GM19324 (cell line): ENCODE data around the gene N4BP2.
A peak's percentile ranks its signal among the peaks of the same experiment; 100 is the strongest.

ENCODE experiments used
- ATAC-seq: cut with Tn5 transposase; IDR thresholded peaks from one replicate; pipeline ENCODE4 v1.9.1; 2021; ENCODE audit warnings: mild to moderate bottlenecking, moderate library complexity; ENCODE audit not compliant: unreplicated experiment, low FRiP score

N4BP2 gene

DNA sequence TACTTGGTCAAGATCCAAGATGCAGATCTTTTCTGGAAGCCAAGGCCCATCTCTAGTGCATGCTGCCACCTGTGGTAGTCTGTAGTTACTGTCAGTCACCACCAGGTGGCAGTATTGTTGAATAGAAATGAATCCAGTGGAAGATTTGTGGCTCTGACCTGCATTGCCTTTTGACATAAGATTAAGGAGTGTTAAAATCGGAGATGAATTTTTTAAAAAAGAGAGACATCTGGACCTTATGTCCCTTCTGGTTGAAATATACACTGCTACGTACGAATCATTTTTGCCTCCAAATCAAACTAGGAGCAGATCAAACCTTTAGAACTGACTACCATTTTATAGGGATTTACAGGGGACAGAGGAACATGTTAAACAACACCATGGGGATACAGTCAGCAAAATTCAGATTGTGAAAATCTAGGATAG, 93.3 kb downstream of the N4BP2 start:
- ATAC-seq = peak; percentile 51

GRCh38 chr4:40150932-40151331, 94.3 kb downstream of the N4BP2 start:
- no peak for ATAC-seq

DNA sequence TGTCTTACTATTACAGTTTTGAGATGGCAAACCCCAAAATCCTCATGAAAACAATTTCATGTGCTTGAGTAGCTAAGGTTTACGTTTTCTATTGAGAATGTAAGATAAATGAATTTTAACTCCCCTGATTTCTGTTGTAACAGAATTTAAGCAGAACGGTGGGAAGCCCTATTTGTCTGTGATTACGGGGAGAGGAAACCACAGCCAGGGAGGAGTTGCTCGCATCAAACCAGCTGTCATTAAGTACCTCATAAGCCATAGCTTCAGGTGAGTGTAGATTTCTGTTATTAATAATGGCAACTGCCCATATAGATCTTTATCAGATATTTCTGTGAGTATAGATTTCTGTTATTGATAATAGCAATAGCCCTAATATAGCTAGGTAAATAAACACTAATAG, 96.0 kb downstream of the N4BP2 start:
- no peak for ATAC-seq

- ATAC-seq = no peak
These were observed 100.8 kb downstream of the N4BP2 start for GRCh38 chr4:40157436-40157835.

- no peak for ATAC-seq
These were observed 103.6 kb downstream of the N4BP2 start for GRCh38 chr4:40160258-40160657.

DNA sequence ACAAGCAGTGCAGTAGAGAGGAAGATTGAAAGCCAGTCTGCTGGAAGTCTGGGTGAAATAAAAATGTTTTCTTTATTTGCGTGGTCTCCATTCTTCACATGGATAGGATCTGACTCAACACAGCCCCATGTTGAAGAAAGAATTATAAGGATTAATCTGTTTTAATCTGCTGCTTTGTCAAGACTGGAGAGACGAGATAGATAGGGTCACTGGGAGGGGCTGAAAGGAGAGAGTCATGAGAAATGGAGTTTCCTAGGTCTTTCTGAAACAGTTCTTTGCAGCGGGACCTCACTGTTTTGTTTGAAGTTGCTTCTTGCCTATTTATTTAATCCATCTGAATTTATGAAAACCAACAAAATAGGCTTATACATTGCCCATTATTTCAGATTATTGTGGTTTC, 107.8 kb downstream of the N4BP2 start:
- no peak for ATAC-seq

DNA sequence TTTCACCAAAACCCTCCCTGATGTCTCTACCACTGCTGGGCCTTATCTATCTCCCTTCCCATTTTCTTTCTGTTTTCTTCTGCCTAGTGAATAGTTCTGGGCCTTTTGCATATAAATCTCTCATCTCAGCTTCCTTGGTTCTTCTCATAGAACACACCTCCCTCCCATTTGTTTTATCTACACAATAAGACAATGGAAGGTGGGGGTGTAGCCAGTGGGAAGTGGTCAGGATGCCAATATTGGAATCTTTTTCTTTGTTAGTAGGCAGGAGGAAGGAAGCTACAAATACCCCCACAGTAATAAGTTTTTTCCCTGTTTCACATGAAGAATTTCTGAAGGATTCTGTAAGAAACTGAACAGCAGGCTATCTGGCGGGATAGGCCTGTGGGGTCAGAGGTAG, 109.3 kb downstream of the N4BP2 start:
- ATAC-seq = no peak

GRCh38 chr4:40168070-40168469, 111.4 kb downstream of the N4BP2 start:
- ATAC-seq = no peak

DNA sequence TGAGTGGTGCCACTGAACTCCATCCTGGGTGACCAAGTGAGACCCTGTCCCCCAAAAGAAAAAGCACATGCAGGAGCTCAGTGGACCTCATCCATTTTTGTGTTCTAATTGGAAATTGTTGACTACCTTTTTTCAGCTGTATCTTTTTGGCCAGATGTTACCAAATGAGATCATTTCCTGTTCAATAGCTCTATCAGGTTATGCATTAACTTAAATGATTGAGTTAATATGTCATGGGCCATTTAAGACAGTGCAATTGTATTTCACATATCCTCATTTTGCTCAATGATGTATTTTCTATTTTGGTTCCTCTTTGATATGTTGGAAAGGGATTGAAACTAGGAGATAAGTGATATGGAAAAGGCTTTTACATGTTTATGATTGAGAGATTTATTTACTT, 113.9 kb downstream of the N4BP2 start:
- ATAC-seq = no peak

GRCh38 chr4:40173470-40173875, 116.8 kb downstream of the N4BP2 start:
- ATAC-seq = peak; percentile 74

DNA sequence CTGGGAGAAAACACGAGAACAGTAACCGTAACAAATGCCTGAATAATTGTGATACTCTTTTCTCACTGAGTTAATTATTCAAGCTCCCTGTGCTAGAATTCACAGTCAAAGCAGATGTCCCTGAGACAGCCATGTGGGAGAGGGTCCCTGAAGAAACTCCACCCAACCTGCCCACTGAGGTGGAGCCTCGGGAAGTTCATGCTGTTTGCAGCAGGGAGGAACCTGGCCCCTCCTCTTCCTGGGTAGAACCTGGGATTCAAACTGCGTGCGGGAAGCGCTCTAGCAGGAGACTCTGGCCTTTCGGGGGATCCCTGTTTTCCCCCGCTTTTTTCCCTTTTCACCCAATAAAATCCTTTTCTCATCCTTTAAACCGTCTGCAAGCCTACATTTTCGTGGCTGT, 120.0 kb downstream of the N4BP2 start:
- ATAC-seq = no peak

DNA sequence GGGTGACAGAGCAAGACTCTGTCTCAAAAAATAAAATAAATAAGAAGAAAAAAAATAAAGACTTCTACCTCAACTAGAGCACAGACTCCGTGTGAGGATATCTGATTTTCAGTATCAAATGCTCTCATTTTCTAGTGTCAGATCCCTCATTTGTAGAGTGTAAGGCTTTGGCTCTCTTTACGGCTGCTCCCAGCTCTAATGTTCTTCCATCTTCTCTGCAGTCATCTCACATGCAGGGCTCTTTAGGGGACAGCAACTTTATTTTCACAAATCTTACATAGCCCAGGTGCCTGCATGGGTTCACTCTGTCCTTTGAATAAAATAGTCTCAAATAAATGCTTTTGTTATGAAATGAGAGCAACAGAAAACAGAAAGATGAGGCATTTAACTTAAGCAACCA, 120.9 kb downstream of the N4BP2 start:
- no peak for ATAC-seq

DNA sequence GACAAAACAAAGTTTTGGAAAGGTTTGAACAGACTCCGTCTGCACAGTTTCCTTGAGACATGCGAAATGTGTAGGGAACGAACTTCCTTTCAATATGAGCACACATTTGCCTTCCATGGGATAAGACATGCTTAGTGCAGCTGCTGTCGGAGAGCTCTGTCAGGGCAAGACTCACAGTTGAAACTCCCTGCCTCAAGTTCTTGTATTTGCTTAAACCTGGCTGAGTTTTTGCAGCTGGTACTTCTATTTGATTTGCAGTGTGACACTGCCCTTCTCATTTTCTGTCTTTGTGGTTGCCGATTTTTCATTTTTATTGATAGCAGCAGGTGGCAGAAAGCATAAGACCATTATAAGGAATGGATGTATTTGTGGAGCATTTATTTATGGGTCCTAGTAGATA, 122.0 kb downstream of the N4BP2 start:
- no peak for ATAC-seq

DNA sequence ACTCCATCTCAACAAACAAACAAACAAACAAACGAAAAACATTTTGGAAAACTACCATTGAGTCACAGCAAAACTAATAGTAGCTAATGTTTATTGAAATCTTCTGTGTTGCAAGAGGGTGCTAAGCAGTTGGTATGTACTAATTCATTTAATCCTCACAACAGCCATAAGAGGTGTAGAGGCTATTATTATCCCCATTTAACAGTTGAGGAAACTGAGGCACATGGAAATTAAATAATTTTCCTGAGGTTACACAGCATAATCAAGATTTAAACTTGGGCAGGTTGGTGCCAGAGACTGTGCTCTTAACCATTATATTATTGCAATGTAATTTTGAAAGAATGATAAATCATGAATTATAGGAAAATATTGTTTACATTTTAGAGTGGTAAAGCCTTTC, 122.7 kb downstream of the N4BP2 start:
- ATAC-seq = no peak

DNA sequence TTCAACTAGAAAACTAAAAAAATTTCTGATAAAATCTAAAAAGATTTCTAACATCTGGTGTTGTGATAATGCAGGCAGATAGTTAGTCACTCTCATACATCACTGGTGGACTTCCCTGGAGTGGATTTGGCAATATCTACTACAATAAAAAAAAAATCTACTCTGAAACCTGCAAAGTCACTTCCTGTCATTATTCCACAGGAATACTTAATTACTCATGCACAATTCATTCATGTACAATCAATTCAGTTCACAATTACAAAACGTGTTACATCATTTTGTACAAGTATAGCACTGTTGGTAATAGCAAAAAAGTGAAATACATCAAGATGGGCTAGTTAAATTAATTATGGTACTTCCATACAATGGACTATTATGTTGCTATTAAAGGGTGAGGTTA, 123.7 kb downstream of the N4BP2 start:
- ATAC-seq = no peak

GRCh38 chr4:40182001-40182400, 125.4 kb downstream of the N4BP2 start:
- ATAC-seq = no peak

- no peak for ATAC-seq
These were observed 126.3 kb downstream of the N4BP2 start for GRCh38 chr4:40182954-40183353.

DNA sequence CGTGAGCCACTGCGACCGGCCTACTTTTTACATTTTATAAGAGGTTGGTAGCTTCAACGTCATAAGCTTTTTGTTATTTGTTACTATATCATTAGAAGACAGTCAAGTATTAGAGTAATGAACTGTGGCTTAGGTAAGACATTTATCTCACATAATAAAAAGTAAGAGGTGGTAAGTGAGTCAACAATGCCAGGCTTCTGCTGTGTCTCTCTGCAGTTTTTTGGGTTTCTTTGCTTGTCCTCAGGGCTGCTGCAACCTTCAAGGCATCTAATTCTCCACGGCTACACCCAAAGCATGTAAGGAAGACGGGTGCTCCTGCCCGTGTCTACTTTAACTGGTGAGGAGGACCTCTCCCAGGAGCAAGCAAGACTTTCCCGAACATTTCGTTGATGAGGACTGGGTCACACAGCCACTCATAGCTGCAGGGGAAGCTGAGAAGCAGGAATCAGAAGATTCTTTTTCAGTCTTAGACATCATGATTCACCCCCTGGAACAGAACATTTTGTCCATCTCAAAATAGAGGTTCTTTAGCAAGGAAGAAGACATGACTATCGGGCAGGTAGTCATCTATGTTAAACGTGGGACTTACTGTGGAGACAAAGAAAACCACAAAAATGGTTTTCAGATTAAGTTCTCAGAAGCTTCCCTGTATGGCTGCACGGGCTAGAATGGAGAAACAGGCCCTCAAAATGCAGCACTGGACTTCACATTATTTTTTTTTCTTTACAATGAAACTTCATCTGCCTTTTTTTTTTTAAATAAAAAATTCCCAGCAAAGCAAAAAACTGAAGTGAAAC, 127.2 kb downstream of the N4BP2 start:
- ATAC-seq = no peak

DNA sequence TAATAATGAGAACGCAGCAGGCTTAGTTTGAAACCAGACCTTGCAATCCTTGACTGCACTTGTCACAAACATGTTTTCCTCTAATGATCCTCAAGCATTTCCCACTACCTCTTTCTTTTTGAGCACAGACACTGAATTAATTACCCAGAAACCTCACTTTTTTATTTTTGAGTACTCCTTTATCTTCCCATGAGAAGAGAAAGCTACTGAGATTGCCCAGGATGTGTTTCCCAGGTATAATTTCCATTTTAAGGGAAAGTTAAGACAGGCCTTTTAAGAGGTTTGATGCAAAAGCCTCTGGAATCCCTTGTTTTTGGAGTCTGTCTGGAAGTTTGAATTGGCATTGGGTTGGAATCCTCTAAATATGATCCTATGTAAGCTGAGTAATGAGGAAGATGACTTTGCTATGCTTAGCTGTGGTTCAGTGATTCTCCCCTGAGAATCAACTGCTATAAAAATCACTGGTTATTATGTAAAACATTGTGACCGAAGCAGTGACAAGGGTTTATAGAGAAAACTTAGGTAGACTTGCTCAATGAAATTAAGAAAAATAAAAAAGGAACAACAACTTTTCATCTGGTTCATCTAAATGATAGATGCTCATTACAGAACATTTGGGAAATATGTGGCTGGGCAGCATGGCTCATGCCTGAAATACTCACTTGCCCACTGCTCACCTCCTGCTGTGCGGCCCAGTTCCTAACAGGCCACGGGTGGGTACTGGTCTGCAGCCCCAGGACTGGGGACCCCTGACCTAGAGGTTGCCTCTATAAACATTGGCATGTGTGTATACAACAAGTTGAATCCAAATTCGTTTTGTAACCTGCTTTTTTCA, 129.4 kb downstream of the N4BP2 start:
- no peak for ATAC-seq

GRCh38 chr4:40186665-40187014, 130.0 kb downstream of the N4BP2 start:
- no peak for ATAC-seq

GRCh38 chr4:40187386-40187906, 130.8 kb downstream of the N4BP2 start:
- no peak for ATAC-seq

- no peak for ATAC-seq
These were observed 133.4 kb downstream of the N4BP2 start for GRCh38 chr4:40190019-40190418.
